Cardiac muscle cell (in vitro differentiated cells and primary cell): ENCODE data around the gene PITPNM1. TPM values are rescaled to one million over a fixed set of nuclear protein-coding genes. Genes with fewer than 3 reads are reported as not detected.
"Not testable (repeated sequence)": the region's sequence is repeated elsewhere in the genome, so short reads cannot be mapped to it uniquely, and the experiment has no call there.

Experiments
- DNase-seq, 2 donors: peaks; one replicate each; pipeline versions ENCODE4 v3.0.0 to v3.0.0-alpha.2; 2010 to 2017; ENCODE audit warnings: low read depth in 1 of 2, low spot score in 1 of 2
- H3K27ac ChIP-seq: fragments of 200-600 bp; sonication (generic); 2 replicates; pipeline ENCODE4 v1.5.1; 2016
- H3K27me3 ChIP-seq: fragments of 200-600 bp; sonication (generic); 2 replicates; pipeline ENCODE4 v1.6.0; 2016; ENCODE audit warnings: control low read depth
- H3K36me3 ChIP-seq: fragments of 200-600 bp; sonication (generic); 2 replicates; pipeline ENCODE4 v1.5.1; 2016; ENCODE audit warnings: control low read depth
- H3K4me1 ChIP-seq: fragments of 200-600 bp; sonication (generic); 2 replicates; pipeline ENCODE4 v1.8.1; 2017; ENCODE audit warnings: low read depth, mild to moderate bottlenecking, mixed run types
- H3K4me3 ChIP-seq: fragments of 200-600 bp; sonication (generic); 2 replicates; pipeline ENCODE4 v1.5.1; 2016; ENCODE audit warnings: mild to moderate bottlenecking
- H3K9me3 ChIP-seq: fragments of 200-600 bp; sonication (generic); 2 replicates; pipeline ENCODE4 v1.5.1; 2017; ENCODE audit warnings: low read depth, mild to moderate bottlenecking, control low read depth
- polyA plus RNA-seq: library from polyadenylated mRNA; unstranded; fragments of >200 nt; fragmentation: Nextera tagmentation; extraction: Ambion mirVana; gene quantifications from 2 replicates; pipeline ENCODE4 v1.2.1, GENCODE V29; 2016
- total RNA-seq: library from RNA; depleted of rRNA; stranded (reverse); fragments of >200 nt; gene quantifications from 2 replicates; pipeline ENCODE4 v1.2.3, GENCODE V29; 2016
- TF ChIP-seq, protein P1 (sequence below): IDR thresholded peaks from 2 replicates; pipeline ENCODE4 v1.5.1; 2012; ENCODE audit warnings: low read depth, mild to moderate bottlenecking, low read length

Gene PITPNM1
- total RNA-seq (58.5 and 117 TPM in 2 replicates), polyA plus RNA-seq (24.8 and 26.3 TPM in 2 replicates)

DNA sequence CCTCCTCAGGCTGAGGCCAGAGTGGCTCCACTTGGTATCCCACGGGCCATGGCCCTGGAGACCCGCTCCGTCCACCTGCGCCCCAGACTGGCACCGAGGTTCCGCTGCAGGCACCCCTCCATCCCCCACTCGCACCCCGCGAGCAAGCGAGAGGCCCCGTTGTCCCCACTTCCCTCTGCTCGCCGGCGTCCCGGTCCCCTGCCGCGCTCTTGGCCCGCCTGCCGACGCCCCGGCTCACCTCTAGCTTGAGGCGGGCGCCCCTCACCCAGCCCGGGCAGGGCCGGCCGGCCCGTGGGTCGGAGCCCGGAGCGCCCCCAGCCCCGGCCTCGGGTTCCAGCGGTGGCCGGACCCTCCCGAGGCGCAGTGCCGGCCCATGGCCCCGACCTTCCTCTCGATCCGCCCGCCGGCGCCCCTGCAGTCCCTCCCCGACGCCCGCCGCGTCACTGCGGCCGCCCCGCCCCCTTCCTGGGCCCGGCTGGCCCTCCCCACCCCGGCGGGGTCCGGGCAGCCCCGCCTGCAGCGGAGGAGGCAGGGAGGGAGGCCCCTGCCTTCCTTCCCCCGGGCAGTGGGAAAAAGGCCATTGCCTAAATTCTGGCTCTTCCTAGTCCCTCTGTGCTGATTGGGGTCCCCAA lies at the start of gene PITPNM1:
Gene PITPNM1 (minus strand): TSS at position 414 of the 632 bp plus-strand sequence. CDS start 1,183 bp downstream, outside the sequence.
- Histone ChIP-seq H3K27ac (peak within 1 kb of the TSS; percentile 2), H3K27me3 (peaks cover 9% of the 10 kb centered on the region), H3K9me3 (no peaks in the 10 kb centered on the region), H3K36me3 (no peaks in the 10 kb centered on the region), H3K4me3 (peak within 1 kb of the TSS; percentile 53), H3K4me1 (peaks cover 4% of the 10 kb centered on the region)
- DNase-seq = peak; percentile 68 to 69
- TF ChIP-seq, protein P1, sequence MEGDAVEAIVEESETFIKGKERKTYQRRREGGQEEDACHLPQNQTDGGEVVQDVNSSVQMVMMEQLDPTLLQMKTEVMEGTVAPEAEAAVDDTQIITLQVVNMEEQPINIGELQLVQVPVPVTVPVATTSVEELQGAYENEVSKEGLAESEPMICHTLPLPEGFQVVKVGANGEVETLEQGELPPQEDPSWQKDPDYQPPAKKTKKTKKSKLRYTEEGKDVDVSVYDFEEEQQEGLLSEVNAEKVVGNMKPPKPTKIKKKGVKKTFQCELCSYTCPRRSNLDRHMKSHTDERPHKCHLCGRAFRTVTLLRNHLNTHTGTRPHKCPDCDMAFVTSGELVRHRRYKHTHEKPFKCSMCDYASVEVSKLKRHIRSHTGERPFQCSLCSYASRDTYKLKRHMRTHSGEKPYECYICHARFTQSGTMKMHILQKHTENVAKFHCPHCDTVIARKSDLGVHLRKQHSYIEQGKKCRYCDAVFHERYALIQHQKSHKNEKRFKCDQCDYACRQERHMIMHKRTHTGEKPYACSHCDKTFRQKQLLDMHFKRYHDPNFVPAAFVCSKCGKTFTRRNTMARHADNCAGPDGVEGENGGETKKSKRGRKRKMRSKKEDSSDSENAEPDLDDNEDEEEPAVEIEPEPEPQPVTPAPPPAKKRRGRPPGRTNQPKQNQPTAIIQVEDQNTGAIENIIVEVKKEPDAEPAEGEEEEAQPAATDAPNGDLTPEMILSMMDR = no peak

DNA sequence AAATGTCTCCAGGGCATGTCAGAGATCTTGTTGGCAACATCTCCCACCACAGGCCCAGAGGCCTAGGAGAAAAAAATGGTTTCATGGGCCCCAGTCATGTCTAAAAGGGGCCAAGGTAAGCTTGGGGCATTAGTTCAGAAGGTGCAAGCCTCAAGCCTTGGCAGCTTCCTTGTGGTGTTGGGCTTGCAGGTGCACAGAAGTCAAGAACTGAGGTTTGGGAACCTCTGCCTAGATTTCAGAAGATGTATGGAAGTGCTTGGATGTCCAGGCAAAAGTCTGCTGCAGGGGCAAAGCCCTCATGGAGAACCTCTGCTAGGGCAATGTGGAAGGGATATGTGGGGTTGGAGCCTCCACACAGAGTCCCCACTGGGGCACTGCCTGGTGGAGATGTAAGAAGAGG lies 46.5 kb upstream of the PITPNM1 start:
- H3K4me3 ChIP-seq, H3K4me1 ChIP-seq, H3K9me3 ChIP-seq, DNase-seq, H3K27ac ChIP-seq, H3K27me3 ChIP-seq, H3K36me3 ChIP-seq: not testable (repeated sequence)

DNA sequence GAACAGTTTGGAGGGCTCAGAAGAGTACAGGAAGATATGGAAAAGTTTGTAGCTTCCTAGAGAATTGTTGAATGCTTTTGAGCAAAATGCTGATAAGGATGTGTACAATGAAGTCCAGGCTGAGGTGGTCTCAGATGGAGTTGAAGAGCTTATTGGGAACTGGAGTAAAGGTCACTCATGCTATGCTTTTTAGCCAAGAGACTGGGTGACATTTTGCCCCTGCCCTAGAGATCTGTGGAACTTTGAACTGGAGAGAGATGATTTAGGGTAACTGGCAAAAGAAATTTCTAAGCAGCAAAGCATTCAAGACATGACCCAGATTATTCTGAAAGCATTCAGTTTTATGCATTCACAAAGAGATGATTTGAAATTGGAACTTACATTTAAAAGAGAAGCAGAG lies 46.0 kb upstream of the PITPNM1 start:
- TF ChIP-seq, protein P1 = no peak
- Histone ChIP-seq H3K27ac (no peak overlapping the region), H3K27me3 (no peaks in the 10 kb centered on the region), H3K36me3 (no peaks in the 10 kb centered on the region), H3K9me3 (no peaks in the 10 kb centered on the region), H3K4me1 (no peaks in the 10 kb centered on the region), H3K4me3 (no peak overlapping the region)
- no peak for DNase-seq

DNA sequence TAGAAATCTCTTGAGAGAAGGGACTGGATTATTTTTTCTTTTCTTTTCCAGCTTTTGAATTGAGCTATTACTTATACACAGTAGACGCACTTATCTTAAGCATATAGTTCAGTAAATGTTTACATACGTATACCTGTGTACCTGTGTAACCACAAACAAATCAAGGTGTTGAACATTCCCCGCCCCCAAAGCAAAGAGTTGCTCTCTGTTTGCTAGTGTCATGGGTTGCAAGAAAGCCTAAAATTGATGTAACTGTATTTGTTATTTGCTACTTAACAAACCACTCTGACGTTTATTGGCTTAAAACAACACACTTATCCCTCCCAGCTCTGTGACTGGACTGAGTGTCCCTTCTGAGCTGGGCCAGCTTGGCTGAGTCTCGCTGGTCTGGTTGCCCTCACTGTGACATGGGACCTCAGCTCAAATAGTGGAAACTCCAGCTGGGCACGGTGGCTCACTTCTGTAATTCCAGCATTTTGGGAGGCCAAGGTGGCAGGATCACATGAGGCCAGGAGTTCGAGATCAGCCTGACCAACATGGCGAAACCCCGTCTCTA lies 43.5 kb upstream of the PITPNM1 start:
- no peaks in the 10 kb centered on the region for H3K9me3 ChIP-seq
- no peaks in the 10 kb centered on the region for H3K36me3 ChIP-seq
- peaks cover 7% of the 10 kb centered on the region for H3K4me1 ChIP-seq
- H3K4me3 ChIP-seq = no peak overlapping the region
- H3K27me3 ChIP-seq = no peaks in the 10 kb centered on the region
- DNase-seq = no peak
- H3K27ac ChIP-seq = no peak overlapping the region
- TF ChIP-seq, protein P1 = no peak

DNA sequence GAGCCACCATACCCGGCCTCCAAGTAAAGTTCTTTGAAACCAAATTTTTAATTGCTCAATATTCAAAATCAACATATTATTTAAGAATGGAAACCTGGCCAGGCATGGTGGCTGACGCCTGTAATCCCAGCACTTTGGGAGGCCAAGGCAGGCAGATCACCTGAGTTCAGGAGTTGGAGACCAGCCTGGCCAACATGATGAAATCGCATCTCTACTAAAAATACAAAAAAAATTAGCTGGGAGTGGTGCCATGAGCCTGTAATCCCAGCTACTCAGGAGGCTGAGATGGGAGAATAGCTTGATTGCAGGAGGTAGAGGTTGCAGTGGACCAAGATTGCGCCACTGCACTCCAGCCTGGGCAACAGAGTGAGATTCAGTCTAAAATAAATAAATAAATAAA lies 42.9 kb upstream of the PITPNM1 start:
- H3K4me3 ChIP-seq, DNase-seq, H3K27ac ChIP-seq, H3K27me3 ChIP-seq, H3K36me3 ChIP-seq, H3K9me3 ChIP-seq, H3K4me1 ChIP-seq: not testable (repeated sequence)

DNA sequence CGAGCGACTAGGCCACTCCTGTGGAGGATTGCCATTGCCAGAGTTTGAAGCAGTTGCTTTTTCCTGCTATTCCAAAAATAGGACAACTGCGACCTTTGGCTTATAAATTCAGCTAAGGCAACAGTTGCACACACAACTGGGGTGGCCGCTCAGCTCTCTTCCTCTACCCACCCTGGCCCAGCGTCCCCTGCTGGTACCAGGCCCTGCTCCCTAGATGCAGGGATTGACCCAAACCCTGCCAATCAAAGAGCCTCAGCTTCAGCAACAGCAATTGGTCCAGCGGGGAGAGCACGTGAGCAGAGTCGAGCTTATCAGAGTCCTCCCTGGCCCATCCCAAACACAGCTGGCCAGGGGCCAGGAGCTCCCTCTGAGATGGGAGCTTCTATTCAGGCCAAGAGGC lies 40.1 kb upstream of the PITPNM1 start:
- H3K27ac ChIP-seq = peak overlapping the region; percentile 32

More for the DNA sequence above, 40.1 kb upstream of the PITPNM1 start:
- Histone ChIP-seq H3K36me3 (no peaks in the 10 kb centered on the region), H3K4me3 (no peak overlapping the region), H3K27me3 (no peaks in the 10 kb centered on the region), H3K4me1 (peaks cover 7% of the 10 kb centered on the region), H3K9me3 (no peaks in the 10 kb centered on the region)
- peak; percentile 21 to 79 for DNase-seq
- TF ChIP-seq, protein P1 = no peak
